GM21528 (cell line): ENCODE data around the gene IER2.

Source experiments
- ATAC-seq: cut with Tn5 transposase; IDR thresholded peaks from one replicate; pipeline ENCODE4 v1.9.1; 2021; ENCODE audit warnings: mild to moderate bottlenecking, moderate library complexity; ENCODE audit not compliant: unreplicated experiment, low FRiP score

The IER2 gene

GRCh38 chr19:13118424-13119193 lies 31.6 kb upstream of the IER2 start:
- ATAC-seq: no peak

DNA sequence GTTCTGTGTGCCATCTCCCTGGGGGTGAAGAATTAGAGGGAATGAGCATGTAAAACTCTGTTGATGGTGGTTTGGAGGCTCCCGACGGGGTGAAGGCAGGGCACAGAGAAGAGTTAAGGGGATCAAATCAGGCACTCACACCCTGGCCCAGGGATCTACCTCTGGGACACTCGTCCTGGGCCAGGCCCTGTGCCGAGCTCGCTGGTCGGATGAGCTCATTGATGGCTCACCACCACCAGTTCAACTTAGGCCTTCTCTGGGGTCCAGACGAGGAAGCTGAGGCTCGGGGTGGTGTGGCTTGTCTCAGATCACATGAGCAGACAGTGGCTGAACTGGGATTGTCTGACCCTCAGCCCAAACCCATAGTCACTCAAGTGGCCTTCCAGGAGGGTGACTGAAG lies 30.6 kb upstream of the IER2 start:
- ATAC-seq: no peak

GRCh38 chr19:13120031-13120430 lies 30.2 kb upstream of the IER2 start:
- no peak for ATAC-seq

DNA sequence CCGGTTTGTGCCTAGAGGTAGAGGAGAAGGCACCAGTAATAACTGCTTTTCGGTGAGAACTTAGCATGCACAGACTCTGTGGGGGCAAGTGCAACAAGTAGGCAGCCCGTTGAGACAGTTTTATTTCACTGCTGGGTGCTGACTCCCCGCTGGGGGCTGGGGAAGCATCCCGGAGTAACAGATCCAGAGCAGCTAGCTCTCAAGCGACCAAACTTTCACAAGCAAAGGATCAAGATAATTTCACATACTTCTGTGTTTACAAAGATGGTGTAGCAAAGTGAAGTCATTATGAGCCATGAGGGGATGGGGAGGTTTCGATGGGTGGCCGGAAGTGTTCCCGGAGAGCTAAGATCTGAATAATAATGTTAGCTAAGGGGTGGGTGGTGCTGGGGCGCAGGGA lies 29.4 kb upstream of the IER2 start:
- ATAC-seq: no peak

DNA sequence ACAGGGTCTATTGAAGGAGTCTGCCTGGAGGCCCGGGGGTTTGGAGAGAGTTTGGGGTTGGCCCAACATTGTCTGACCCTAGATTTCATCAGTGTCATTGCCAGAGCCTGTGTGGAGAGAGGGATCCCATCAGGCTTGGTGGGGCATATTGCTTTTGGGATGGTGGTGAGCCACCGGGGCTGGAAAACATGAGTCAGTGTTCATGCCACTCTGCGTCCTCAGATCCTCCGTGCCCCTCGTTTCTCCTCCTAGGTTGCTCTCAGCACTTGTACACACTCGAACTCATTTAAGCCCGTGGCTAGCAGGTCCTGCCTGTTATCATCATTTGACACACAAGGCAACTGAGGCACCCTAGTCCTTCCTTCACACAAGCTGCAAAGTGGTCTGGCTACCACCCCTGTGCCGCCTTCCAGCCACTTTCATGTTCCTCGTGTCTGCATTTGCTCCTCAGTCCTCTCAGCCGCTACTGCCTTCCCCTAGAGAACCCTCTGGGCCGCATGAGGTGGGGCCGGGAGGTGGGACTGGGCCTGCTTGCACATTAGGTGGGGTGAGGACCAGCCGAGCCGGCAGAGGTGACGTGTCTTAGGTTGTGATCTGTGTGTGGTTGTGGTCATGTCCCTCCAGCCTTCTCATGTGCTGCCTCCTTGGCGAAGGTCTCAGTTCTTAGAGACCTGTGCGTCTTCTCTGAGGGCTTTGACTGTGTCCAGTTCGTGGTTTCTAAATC lies 28.5 kb upstream of the IER2 start:
- ATAC-seq: no peak

GRCh38 chr19:13122275-13122878 lies 27.8 kb upstream of the IER2 start:
- ATAC-seq: no peak

- no peak for ATAC-seq
These were observed 26.9 kb upstream of the IER2 start for GRCh38 chr19:13122980-13123957.

GRCh38 chr19:13127051-13127450 lies 23.2 kb upstream of the IER2 start:
- no peak for ATAC-seq

DNA sequence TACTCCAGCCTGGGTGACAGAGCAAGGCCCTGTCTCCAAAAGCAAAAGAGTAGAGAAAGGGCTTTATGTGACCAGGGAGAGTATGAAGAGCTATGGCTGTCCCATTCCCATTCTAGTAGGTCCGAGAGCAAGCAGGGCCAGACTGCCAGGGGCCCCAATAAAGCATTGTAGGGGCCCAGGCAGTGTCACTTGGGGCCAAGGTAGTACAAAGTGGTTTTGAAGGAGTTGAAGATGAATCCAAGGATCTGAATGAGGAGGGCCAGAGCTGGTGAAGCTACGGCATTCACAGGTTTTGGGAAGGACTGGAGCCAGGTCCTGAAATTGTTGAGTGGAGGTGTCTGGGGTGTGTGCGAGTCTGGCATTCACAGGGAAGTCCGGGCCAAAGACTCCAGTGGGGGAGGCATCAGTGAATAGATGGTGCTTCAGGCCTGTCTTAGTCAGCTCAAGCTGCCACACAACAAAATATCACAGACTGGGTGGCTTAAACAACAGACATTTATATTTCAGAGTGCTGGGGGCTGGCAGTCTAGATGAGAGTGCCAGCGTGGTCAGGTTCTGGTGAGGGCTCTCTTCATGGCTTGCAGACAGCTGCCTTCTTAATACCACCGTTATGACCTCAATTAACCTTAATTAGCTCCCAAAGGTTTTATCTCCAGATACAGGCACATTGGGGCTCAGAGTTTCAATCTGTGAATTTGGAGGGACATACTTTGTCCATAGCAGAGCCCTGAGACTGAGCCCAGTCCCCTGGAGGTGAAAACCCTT lies 22.2 kb upstream of the IER2 start:
- no peak for ATAC-seq

DNA sequence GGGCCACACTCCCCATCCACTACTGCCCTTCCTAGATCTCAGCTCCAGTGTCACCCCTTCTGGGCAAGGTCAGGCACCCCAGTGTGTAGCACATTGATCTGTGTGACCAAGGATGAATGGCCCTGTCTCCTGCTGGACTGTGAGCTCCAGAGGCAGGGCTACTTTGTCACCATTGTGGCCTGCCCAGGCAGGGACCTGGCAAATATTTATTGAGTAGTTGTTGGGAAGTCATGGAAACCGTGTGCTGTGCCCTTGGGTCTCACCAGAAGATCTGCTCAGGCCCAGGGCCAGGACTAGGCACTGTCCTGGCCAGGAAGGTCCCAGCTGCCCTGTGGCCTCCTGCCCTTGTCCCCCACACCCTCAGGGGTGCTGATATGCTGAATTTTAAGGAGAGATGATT lies 21.6 kb upstream of the IER2 start:
- no peak for ATAC-seq

DNA sequence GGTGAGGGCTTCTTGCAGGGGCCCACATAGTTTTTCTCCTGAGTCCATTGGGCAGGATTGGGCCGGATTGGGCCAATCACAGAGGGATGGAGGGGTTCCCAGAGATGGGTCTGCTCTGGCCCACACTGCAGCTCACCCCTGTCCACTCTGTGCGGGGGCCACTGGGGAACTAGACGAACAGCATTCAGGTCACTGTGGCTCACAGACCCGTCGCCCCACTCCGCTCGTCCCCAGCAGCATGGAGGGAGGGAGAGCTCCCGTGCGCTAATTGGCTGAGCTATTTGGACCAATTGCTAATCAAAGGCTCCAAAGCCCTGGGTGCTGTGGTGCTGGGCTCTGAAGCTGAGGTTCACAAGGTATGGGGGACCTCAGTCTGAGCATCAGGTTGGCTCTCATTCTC lies 20.8 kb upstream of the IER2 start:
- no peak for ATAC-seq

- no peak for ATAC-seq
These were observed 19.2 kb upstream of the IER2 start for GRCh38 chr19:13130886-13131490.

DNA sequence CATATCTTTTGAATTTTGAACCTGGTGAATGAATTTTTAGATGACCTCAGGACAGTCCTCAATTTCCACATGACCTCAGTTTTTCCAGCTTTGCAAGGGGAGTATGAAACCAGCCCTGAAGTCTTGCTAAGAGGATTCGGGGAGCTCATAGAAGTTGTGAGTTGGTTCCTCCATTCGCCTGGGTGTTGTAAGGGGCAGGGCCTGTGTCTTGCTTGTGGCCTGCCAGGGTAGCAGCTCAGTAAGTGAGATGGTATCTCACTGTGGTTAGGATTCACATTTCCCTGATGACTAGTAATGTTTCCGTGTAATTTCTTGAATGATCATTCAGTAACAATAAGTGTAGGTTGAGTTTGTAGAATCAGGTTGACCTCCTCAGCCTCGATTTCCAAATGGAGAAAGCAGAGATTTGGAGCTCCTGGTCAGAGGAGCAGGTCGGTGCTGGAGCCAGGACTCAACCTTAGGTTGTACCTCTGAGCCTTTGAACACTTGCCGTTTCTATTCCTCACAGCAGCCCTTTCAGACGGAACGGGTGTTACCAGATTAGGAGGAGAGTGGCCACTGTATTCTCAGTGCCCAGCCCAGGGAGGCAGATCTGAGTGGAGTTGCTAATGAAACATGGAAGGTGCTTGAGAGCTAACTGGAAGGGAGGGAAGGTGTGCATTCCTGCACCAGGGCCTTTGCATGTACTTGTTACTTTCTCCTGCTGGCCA lies 17.6 kb upstream of the IER2 start:
- no peak for ATAC-seq

GRCh38 chr19:13133241-13133870 lies 16.9 kb upstream of the IER2 start:
- ATAC-seq: no peak

DNA sequence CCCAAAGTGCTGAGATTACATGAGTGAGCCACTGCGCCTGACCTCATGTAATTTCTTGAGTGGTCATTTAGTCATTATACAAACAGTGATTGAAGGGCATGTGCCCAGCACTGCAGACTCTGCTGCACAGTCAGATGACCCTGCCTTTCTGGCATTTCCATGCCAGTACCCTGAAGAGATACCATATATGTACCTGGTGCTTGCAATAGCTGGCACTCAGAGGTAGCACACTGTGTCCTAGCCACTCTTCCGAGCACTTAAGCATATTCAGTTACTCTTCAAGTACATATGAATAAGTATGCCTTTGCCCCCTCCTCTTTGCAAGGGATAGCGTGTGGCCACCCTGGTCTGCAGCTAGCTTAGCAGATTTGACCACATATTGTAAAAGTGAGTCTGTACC lies 15.6 kb upstream of the IER2 start:
- no peak for ATAC-seq

DNA sequence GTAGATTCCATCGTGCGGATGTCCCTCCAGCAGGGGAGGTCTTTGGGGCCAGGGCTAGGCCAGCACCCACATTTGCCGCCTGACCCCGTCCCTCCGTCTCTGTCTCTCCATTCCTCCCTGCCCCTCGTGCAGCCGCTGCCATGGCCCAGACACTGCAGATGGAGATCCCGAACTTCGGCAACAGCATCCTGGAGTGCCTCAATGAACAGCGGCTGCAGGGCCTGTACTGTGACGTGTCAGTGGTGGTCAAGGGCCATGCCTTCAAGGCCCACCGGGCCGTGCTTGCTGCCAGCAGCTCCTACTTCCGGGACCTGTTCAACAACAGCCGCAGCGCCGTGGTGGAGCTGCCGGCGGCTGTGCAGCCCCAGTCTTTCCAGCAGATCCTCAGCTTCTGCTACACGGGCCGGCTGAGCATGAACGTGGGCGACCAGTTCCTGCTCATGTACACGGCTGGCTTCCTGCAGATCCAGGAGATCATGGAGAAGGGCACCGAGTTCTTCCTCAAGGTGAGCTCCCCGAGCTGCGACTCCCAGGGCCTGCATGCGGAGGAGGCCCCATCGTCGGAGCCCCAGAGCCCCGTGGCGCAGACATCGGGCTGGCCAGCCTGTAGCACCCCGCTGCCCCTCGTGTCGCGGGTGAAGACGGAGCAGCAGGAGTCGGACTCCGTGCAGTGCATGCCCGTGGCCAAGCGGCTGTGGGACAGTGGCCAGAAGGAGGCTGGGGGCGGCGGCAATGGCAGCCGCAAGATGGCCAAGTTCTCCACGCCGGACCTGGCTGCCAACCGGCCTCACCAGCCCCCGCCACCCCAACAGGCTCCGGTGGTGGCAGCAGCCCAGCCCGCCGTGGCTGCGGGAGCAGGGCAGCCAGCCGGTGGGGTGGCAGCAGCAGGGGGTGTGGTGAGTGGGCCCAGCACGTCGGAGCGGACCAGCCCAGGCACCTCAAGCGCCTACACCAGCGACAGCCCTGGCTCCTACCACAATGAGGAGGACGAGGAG lies 14.8 kb upstream of the IER2 start:
- no peak for ATAC-seq

- no peak for ATAC-seq
These were observed 12.9 kb upstream of the IER2 start for GRCh38 chr19:13137290-13137794.
